Heart left ventricle (tissue), 16 donors: ENCODE results near the gene PBX3. TPM values are rescaled to one million over a fixed set of nuclear protein-coding genes. Genes with fewer than 3 reads are reported as not detected.

Experiments
- ATAC-seq, 4 donors: fragments of 200-7000 bp; cut with Tn5 transposase; one replicate each; pipeline ENCODE4 v1.9.1; 2020 to 2022; ENCODE audit warnings: moderate library complexity in 4 of 4, mild to moderate bottlenecking in 3 of 4, moderate number of reproducible peaks in 1 of 4
- DNase-seq, 5 donors: peaks; one replicate each; pipeline ENCODE4 v3.0.0-alpha.2; 2020
- H3K27ac ChIP-seq, 12 donors: fragments of 200-600 bp; sonication (generic) in 4 of 12; one replicate each; pipeline versions ENCODE4 v1.5.0 to v1.8.0; 2016 to 2022; ENCODE audit warnings: mild to moderate bottlenecking in 2 of 12
- H3K27me3 ChIP-seq, 9 donors: fragments of 200-600 bp; sonication (generic) in 2 of 9; one replicate each; pipeline versions ENCODE4 v1.5.1 to v1.8.0; 2016 to 2022; ENCODE audit warnings: mild to moderate bottlenecking in 3 of 9
- H3K36me3 ChIP-seq, 9 donors: fragments of 200-600 bp; sonication (generic) in 2 of 9; one replicate each; pipeline versions ENCODE4 v1.5.0 to v1.8.0; 2018 to 2022; ENCODE audit warnings: mild to moderate bottlenecking in 2 of 9
- H3K4me1 ChIP-seq, 12 donors: fragments of 200-600 bp; sonication (generic) in 4 of 12; one replicate each; pipeline versions ENCODE4 v1.5.0 to v1.8.0; 2016 to 2022; ENCODE audit warnings: mild to moderate bottlenecking in 3 of 12
- H3K4me3 ChIP-seq, 12 donors: fragments of 200-600 bp; sonication (generic) in 4 of 12; one replicate each; pipeline versions ENCODE4 v1.5.0 to v1.8.0; 2017 to 2022; ENCODE audit warnings: mild to moderate bottlenecking in 9 of 12, moderate library complexity in 4 of 12
- H3K9me3 ChIP-seq, 12 donors: fragments of 200-600 bp; sonication (generic) in 4 of 12; one replicate each; pipeline versions ENCODE4 v1.5.0 to v1.8.0; 2016 to 2022; ENCODE audit warnings: mild to moderate bottlenecking in 1 of 12
- POLR2A ChIP-seq, 2 donors: fragments of 450-650 bp; IDR thresholded peaks; one replicate each; pipeline ENCODE4 v1.6.1; 2017; ENCODE audit warnings: antibody characterized with exemption in 2 of 2, mild to moderate bottlenecking in 2 of 2, moderate library complexity in 2 of 2
- WGBS, 4 donors: extraction: QIAGEN DNeasy Blood & Tissue Kit in 2 of 4; methylation state at CpG; one replicate each; pipeline versions ENCODE4 v1.1.5 to v1.1.7; 2013 to 2018; 5-methylcytosine and 5-hydroxymethylcytosine counted together
- intact Hi-C, 10 donors: fragments of 100-400 bp; cut with DNase I; formaldehyde crosslinking; loops; one replicate each; pipeline versions ENCODE4 v1.11.1 to v1.14.2; 2022
- polyA plus RNA-seq, 2 donors: library from polyadenylated mRNA; stranded (reverse); fragments of 200-250 nt; gene quantifications; one replicate each; pipeline ENCODE4 v1.2.3, GENCODE V29; 2013
- total RNA-seq, 9 donors: library from RNA; depleted of rRNA in 2 of 9; stranded (reverse); fragments of >200 nt in 2 of 9; fragmentation: NEBNext Ultra II Directional in 3 of 9; extraction: Animal tissue kit (Norgen Biotek cat#: 25700) in 3 of 9; gene quantifications; one replicate each; pipeline versions ENCODE4 v1.1.0 to v1.2.4, GENCODE V29; 2016 to 2023
- TF ChIP-seq, protein P1 (sequence below), 12 donors: fragments of 200-600 bp; sonication (generic) in 4 of 12; IDR thresholded peaks; one replicate each; pipeline versions ENCODE4 v1.5.0 to v1.8.0; 2018 to 2022; ENCODE audit warnings: antibody characterized with exemption in 12 of 12, mild to moderate bottlenecking in 5 of 12
- donor health status: ischemic (EF 13 %, LVEDD 7.1; RV severe dilation, severe dysfunction).
- donor health status: healthy with polysubstance abuse.
- donor health status: DM: no; HTN: yes; CAD: no.
- donor health status: DM: no; HTN: no; CAD: no.
- donor health status: ischemic (EF 25% LVEDD 6.9; RV normal size, moderate dysfunction).
- donor health status: ischemic (EF 25% LVEDD 5.7; RV mildly dilated, moderate dysfunction).
- donor health status: healthy.
- donor health status: DM: yes; HTN: yes; CAD: no.
- donor health status: ischemic (EF 35%, LVEDD 5.7; RV mildly dilated, moderate dysfunction).
- donor health status: nonischemic (EF 11% LVEDD 7.7; RV severe dilation, severe dysfunction).
- donor health status: DM: yes; HTN: yes; CAD: no.
- donor health status: PGD.
- donor health status: ischemic (EF 29% LVEDD 5.4; RV normal size, mild dysfunction).
- donor health status: nonischemic (EF 23%, LVEDD 6.1; RV moderate dilation, normal function).

Gene PBX3
- total and polyA plus RNA-seq, 11 donors, result 14.8 to 76.1 (median 53.4) TPM

DNA sequence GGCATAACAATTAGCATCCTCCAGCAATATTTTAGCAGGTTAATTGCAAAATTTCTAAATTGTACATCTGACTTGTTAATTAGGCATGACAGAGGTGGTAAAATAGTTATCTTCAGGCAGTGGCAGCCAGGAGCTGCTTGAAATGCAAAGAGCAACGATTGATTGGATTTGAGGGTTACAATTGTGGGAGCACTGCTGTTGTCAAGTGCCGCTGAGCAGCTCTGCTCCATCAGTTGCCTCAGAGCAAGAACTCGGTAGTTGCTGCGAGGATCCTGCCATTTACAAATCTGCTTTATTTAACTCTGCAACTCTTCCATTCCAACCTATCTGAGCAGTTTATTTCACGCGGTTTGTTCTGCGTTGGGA lies 12.6 kb downstream of the PBX3 start:
- TF ChIP-seq, protein P1, sequence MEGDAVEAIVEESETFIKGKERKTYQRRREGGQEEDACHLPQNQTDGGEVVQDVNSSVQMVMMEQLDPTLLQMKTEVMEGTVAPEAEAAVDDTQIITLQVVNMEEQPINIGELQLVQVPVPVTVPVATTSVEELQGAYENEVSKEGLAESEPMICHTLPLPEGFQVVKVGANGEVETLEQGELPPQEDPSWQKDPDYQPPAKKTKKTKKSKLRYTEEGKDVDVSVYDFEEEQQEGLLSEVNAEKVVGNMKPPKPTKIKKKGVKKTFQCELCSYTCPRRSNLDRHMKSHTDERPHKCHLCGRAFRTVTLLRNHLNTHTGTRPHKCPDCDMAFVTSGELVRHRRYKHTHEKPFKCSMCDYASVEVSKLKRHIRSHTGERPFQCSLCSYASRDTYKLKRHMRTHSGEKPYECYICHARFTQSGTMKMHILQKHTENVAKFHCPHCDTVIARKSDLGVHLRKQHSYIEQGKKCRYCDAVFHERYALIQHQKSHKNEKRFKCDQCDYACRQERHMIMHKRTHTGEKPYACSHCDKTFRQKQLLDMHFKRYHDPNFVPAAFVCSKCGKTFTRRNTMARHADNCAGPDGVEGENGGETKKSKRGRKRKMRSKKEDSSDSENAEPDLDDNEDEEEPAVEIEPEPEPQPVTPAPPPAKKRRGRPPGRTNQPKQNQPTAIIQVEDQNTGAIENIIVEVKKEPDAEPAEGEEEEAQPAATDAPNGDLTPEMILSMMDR (IDR thresholded peaks at IDR 0.05), result no peak
- no peak for TF ChIP-seq POLR2A (IDR thresholded peaks at IDR 0.05)
- ATAC-seq, result peak; percentile 25 to 63 (median 49)
- H3K4me1 ChIP-seq, result peaks cover 0 to 84% (median 44%) of the 10 kb centered on the region in 12 donors

DNA sequence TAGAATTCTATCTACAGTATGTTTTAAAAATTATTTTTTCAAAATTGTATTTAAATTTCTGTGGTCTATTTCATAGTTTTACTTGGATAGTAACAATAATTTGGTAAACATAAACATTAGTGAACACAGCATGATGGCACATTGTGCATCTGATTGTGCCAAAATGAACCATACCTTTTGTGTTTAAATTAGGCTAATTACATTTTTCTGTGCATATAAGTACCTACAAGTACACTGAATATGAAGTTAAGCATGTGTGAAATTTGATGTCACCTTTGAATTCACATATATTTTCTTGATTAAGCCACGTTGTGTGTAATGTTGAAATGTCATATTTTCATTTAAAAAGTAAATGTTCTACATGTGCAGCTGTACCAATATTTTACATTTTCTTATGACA lies 13.4 kb downstream of the PBX3 start:
- H3K4me1 ChIP-seq, result peaks cover 0 to 76% (median 42%) of the 10 kb centered on the region in 12 donors
- intact Hi-C loops, result no loop called here
- peak overlapping the region in 1 of 12 donors; percentile 57 for H3K27ac ChIP-seq
- no peaks in the 10 kb centered on the region for H3K36me3 ChIP-seq
- no peak for ATAC-seq
- no peak for TF ChIP-seq POLR2A (IDR thresholded peaks at IDR 0.05)
- TF ChIP-seq, protein P1 (IDR thresholded peaks at IDR 0.05), result no peak
- peak overlapping the region in 1 of 12 donors; percentile 22 for H3K4me3 ChIP-seq
- no peak for DNase-seq
- WGBS, 4 donors, result 87 to 97% (median 94%) methylated on average over 1 of the region's 1 CpG
- H3K9me3 ChIP-seq, result no peaks in the 10 kb centered on the region
- H3K27me3 ChIP-seq, result no peaks in the 10 kb centered on the region

More for the DNA sequence above, 12.6 kb downstream of the PBX3 start:
- peak overlapping the region in 9 of 12 donors; percentile 16 to 51 (median 30) for H3K4me3 ChIP-seq
- 22 to 29% (median 27%) methylated on average over 7 of the region's 7 CpGs for WGBS, 4 donors
- peak in 1 of 5 donors; percentile 29 for DNase-seq
- intact Hi-C loops, result loop anchor here in 2 of 10 donors (10.0 kb wide), 3 partner anchors 65 to 205 kb away; no protein-coding TSS in a partner anchor
- no peaks in the 10 kb centered on the region for H3K27me3 ChIP-seq
- no peaks in the 10 kb centered on the region for H3K36me3 ChIP-seq
- H3K9me3 ChIP-seq, result no peaks in the 10 kb centered on the region
- peak overlapping the region in 3 of 12 donors; percentile 25 to 57 (median 34) for H3K27ac ChIP-seq

DNA sequence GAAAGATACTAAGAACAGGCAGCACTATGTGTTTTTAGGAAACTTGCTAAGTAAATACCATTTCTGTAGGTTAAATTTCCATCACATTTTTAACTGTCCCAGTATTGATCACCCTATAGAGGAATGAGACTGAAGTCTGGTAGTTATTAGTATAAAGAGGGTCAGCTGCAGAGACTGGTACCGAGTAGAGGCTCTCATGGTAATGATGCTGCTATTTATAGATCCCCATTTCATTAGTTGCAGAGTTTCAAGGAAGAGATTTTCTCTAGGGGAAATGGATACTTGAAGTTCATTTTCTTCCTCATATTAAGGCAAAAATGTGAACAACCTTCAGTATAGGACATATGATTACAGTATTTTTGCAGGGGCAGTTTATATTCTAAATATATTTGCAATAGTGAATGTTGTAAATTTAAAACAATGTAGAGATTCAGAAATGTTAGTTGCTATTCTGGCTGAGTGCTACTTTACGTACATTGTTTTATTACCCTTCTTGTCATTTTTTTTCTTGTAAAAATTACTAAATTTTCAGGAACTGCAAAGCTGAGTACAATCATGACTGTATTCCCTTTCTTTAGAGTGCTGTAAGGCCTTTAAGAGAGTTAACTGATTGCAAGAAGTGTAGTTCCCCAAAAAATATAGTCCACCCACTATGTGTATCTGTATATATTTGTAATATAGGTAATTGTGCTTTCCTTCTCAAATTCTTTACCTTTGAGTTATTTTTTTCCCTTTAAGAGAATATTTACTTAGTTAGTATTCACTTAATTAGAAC lies 14.7 kb downstream of the PBX3 start:
- 28 to 43% (median 39%) methylated on average over 2 of the region's 2 CpGs for WGBS, 4 donors
- H3K27me3 ChIP-seq, result no peaks in the 10 kb centered on the region
- TF ChIP-seq, protein P1 (IDR thresholded peaks at IDR 0.05), result no peak
- TF ChIP-seq POLR2A (IDR thresholded peaks at IDR 0.05), result no peak
- H3K4me3 ChIP-seq, result no peak overlapping the region
- no peaks in the 10 kb centered on the region for H3K36me3 ChIP-seq
- H3K27ac ChIP-seq, result peak overlapping the region in 1 of 12 donors; percentile 68
- peaks cover 0 to 66% (median 38%) of the 10 kb centered on the region in 12 donors for H3K4me1 ChIP-seq
- intact Hi-C loops, result no loop called here
- ATAC-seq, result peak in 3 of 4 donors; percentile 49 to 54 (median 52)
- DNase-seq, result no peak
- H3K9me3 ChIP-seq, result no peaks in the 10 kb centered on the region

DNA sequence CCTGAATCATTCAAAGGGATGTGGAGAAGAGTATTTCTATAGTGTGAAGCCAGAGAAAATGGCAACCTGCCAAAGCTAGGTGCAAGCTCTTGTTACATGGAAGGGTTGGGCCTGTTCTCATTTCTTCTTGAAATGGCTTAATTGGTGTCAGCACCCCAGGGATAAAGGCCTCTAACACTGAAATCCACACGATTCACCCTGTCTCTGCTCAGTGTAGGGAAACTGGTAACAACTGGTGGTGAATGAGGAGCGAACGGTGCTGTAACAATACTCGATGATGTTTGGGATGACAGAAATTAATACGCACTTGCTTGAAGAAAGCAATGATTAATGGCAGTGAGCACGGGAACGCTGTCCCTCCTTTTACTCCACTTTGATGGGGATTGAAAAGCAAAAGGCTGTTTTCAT lies 16.2 kb downstream of the PBX3 start:
- intact Hi-C loops, result no loop called here
- H3K27ac ChIP-seq, result peak overlapping the region in 1 of 12 donors; percentile 29
- no peak overlapping the region for H3K4me3 ChIP-seq
- DNase-seq (no peak), ATAC-seq (peak in 2 of 4 donors; percentile 17 to 32)
- H3K9me3 ChIP-seq, result peaks cover 0 to under 1% (median 0%) of the 10 kb centered on the region in 12 donors
- no peaks in the 10 kb centered on the region for H3K27me3 ChIP-seq
- 29 to 47% (median 46%) methylated on average over 7 of the region's 7 CpGs for WGBS, 4 donors
- no peak for TF ChIP-seq POLR2A (IDR thresholded peaks at IDR 0.05)
- TF ChIP-seq, protein P1 (IDR thresholded peaks at IDR 0.05), result no peak
- H3K4me1 ChIP-seq, result peaks cover 0 to 57% (median 35%) of the 10 kb centered on the region in 12 donors
- H3K36me3 ChIP-seq, result no peaks in the 10 kb centered on the region
